Stomach (tissue), 9 donors: Measurements from ENCODE around the gene LIN37. TPM values are rescaled to one million over a fixed set of nuclear protein-coding genes. Genes with fewer than 3 reads are reported as not detected.

Experiments
- DNase-seq, 2 donors: peaks; one replicate each; pipeline versions ENCODE4 v3.0.0 to v3.0.0-alpha.2; 2013 to 2019
- H3K27ac ChIP-seq, 5 donors: fragments of 200-600 bp in 4 of 5; sonication (generic) in 4 of 5; one replicate each; pipeline ENCODE4 v1.5.1; 2013 to 2019; ENCODE audit warnings: mild to moderate bottlenecking in 1 of 5, moderate library complexity in 1 of 5
- H3K27me3 ChIP-seq, 3 donors: fragments of 200-600 bp; sonication (generic); one replicate each; pipeline ENCODE4 v1.5.1; 2017 to 2019; ENCODE audit warnings: mixed run types in 1 of 3
- H3K36me3 ChIP-seq, 4 donors: fragments of 200-600 bp; sonication (generic); 1 replicate in 3 of 4; 2 replicates in 1 of 4; pipeline ENCODE4 v1.5.1; 2016 to 2019
- H3K4me1 ChIP-seq, 4 donors: fragments of 200-600 bp; sonication (generic); one replicate each; pipeline ENCODE4 v1.5.1; 2016 to 2019
- H3K4me3 ChIP-seq, 4 donors: fragments of 200-600 bp; sonication (generic) in 3 of 4; one replicate each; pipeline ENCODE4 v1.5.1; 2016 to 2019; ENCODE audit warnings: mild to moderate bottlenecking in 1 of 4
- H3K9me3 ChIP-seq, 4 donors: fragments of 200-600 bp; sonication (generic); one replicate each; pipeline ENCODE4 v1.5.1; 2016 to 2019
- CTCF ChIP-seq, 7 experiments: fragments of 450-650 bp in 4 of 7; fragments of 200-600 bp in 3 of 7; sonication (generic) in 3 of 7; IDR thresholded peaks; one replicate each; pipeline ENCODE4 v1.5.1; 2016 to 2019; ENCODE audit warnings: antibody characterized with exemption in 7 of 7, control low read depth in 2 of 7, mild to moderate bottlenecking in 1 of 7
- EP300 ChIP-seq: sonication (generic); formaldehyde crosslinking; IDR thresholded peaks from one replicate; pipeline ENCODE4 v1.6.1; 2017; ENCODE audit warnings: antibody characterized with exemption
- POLR2A ChIP-seq, 4 donors: fragments of 450-650 bp; IDR thresholded peaks; one replicate each; pipeline ENCODE4 v1.6.1; 2016; ENCODE audit warnings: antibody characterized with exemption in 4 of 4, control low read depth in 2 of 4, mild to moderate bottlenecking in 1 of 4, moderate library complexity in 1 of 4
- POLR2AphosphoS5 ChIP-seq, 3 donors: sonication (generic); formaldehyde crosslinking; IDR thresholded peaks; one replicate each; pipeline ENCODE4 v1.6.1; 2016; ENCODE audit warnings: antibody characterized with exemption in 3 of 3
- WGBS, 5 donors: extraction: QIAGEN DNeasy Blood & Tissue Kit in 3 of 5; methylation state at CpG; one replicate each; pipeline versions ENCODE4 v1.1.5 to v1.1.7; 2013 to 2018; 5-methylcytosine and 5-hydroxymethylcytosine counted together
- intact Hi-C: fragments of 100-400 bp; cut with DNase I; formaldehyde crosslinking; loops from one replicate; pipeline ENCODE4 v1.15.1; 2023; ENCODE audit warnings: low total_unique reads
- polyA plus RNA-seq, 3 donors: library from polyadenylated mRNA; stranded (reverse); fragments of 200-250 nt; gene quantifications; one replicate each; pipeline ENCODE4 v1.2.3, GENCODE V29; 2013
- total RNA-seq, 5 donors: library from RNA; depleted of rRNA; stranded (reverse); fragments of >200 nt; gene quantifications; one replicate each; pipeline versions ENCODE4 v1.1.0 to v1.2.3, GENCODE V29; 2014 to 2016
- donor health status: healthy with polysubstance abuse.
- donor health status: Bipolar disorder and iron deficiency.
- donor health status: healthy.

The LIN37 gene
- total and polyA plus RNA-seq, 8 donors = 2.3 to 44.9 (median 20.9) TPM

GRCh38 chr19:35789978-35790944, 41.9 kb downstream of the LIN37 start:
- DNase-seq = no peak
- H3K27ac ChIP-seq = no peak overlapping the region
- H3K36me3 ChIP-seq = peaks cover 0 to 25% (median 17%) of the 10 kb centered on the region in 4 donors
- H3K9me3 ChIP-seq = no peaks in the 10 kb centered on the region
- 74 to 89% (median 85%) methylated on average over 9 to 19 of the region's 19 CpGs for WGBS, 5 donors
- TF ChIP-seq POLR2A (IDR thresholded peaks at IDR 0.05) (no peak), EP300 (no peak), CTCF (IDR thresholded peaks at IDR 0.05) (no peak), POLR2AphosphoS5 (IDR thresholded peaks at IDR 0.05) (no peak)
- no peaks in the 10 kb centered on the region for H3K4me1 ChIP-seq
- H3K4me3 ChIP-seq = no peak overlapping the region
- intact Hi-C loops = no loop called here
- H3K27me3 ChIP-seq = peaks cover 0 to 5% (median 0%) of the 10 kb centered on the region in 3 donors

GRCh38 chr19:35790981-35791813, 42.8 kb downstream of the LIN37 start:
- intact Hi-C loops = no loop called here
- DNase-seq = no peak
- no peak overlapping the region for H3K27ac ChIP-seq
- H3K36me3 ChIP-seq = peaks cover 0 to 15% (median 11%) of the 10 kb centered on the region in 4 donors
- TF ChIP-seq CTCF (IDR thresholded peaks at IDR 0.05) = no peak
- no peak for TF ChIP-seq POLR2AphosphoS5 (IDR thresholded peaks at IDR 0.05)
- no peak for TF ChIP-seq POLR2A (IDR thresholded peaks at IDR 0.05)
- no peak for TF ChIP-seq EP300
- H3K4me1 ChIP-seq = no peaks in the 10 kb centered on the region
- no peaks in the 10 kb centered on the region for H3K9me3 ChIP-seq
- WGBS, 5 donors = 58 to 62% (median 60%) methylated on average over 15 to 20 of the region's 20 CpGs
- no peak overlapping the region for H3K4me3 ChIP-seq
- peaks cover 0 to 14% (median 0%) of the 10 kb centered on the region in 3 donors for H3K27me3 ChIP-seq

GRCh38 chr19:35791814-35792279, 43.5 kb downstream of the LIN37 start:
- no peak for DNase-seq
- intact Hi-C loops = no loop called here
- TF ChIP-seq CTCF (IDR thresholded peaks at IDR 0.05) (no peak), POLR2AphosphoS5 (IDR thresholded peaks at IDR 0.05) (no peak), POLR2A (IDR thresholded peaks at IDR 0.05) (no peak), EP300 (no peak)
- Histone ChIP-seq H3K4me3 (no peak overlapping the region), H3K27me3 (peaks cover 0 to 20% (median 6%) of the 10 kb centered on the region in 3 donors), H3K9me3 (no peaks in the 10 kb centered on the region), H3K4me1 (peaks cover 0 to under 1% (median 0%) of the 10 kb centered on the region in 4 donors), H3K27ac (no peak overlapping the region), H3K36me3 (peaks cover 0 to 9% (median 8%) of the 10 kb centered on the region in 4 donors)
- WGBS, 5 donors = 87 to 100% (median 91%) methylated on average over 7 to 9 of the region's 9 CpGs

- no peak for DNase-seq
- H3K36me3 ChIP-seq = peaks cover 0 to 4% (median 3%) of the 10 kb centered on the region in 4 donors
- TF ChIP-seq POLR2AphosphoS5 (IDR thresholded peaks at IDR 0.05) (no peak), CTCF (IDR thresholded peaks at IDR 0.05) (no peak), EP300 (no peak), POLR2A (IDR thresholded peaks at IDR 0.05) (no peak)
- no peak overlapping the region for H3K27ac ChIP-seq
- 85 to 91% (median 88%) methylated on average over 9 to 15 of the region's 15 CpGs for WGBS, 5 donors
- intact Hi-C loops = no loop called here
- H3K4me1 ChIP-seq = peaks cover 0 to 5% (median 0%) of the 10 kb centered on the region in 4 donors
- no peak overlapping the region for H3K4me3 ChIP-seq
- no peaks in the 10 kb centered on the region for H3K9me3 ChIP-seq
- H3K27me3 ChIP-seq = peaks cover 0 to 25% (median 10%) of the 10 kb centered on the region in 3 donors
Observed at GRCh38 chr19:35792312-35792711, 43.9 kb downstream of the LIN37 start.
